IMR-90 (cell line): ENCODE measurements around the gene C3orf70. TPM values are rescaled to one million over a fixed set of nuclear protein-coding genes. Genes with fewer than 3 reads are reported as not detected.

Experiments
- ATAC-seq: fragments of 200-7000 bp; cut with Tn5 transposase; 2 replicates; pipeline ENCODE4 v1.9.1; 2020; ENCODE audit warnings: low read depth, mild to moderate bottlenecking, moderate library complexity
- BruUV-seq: library from RNA; stranded (reverse); fragments of 400-500 nt; replicated peaks from 2 replicates; lab custom pipeline; 2021; lab: Mats Ljungman, UMichigan
- CTCF ChIA-PET: fragments of 300-600 bp; formaldehyde crosslinking; extraction: SDS; loops from one replicate; lab custom pipeline; 2021; ENCODE audit warnings: antibody characterized with exemption; lab: Yijun Ruan, JAX
- POLR2A ChIA-PET: fragments of 300-600 bp; sonication (Branson Sonifier 250); formaldehyde crosslinking; loops from one replicate; lab custom pipeline; 2022; ENCODE audit warnings: antibody characterized with exemption; ENCODE audit not compliant: unreplicated experiment; lab: Charles Lee
- DNase-seq: peaks from one replicate; pipeline ENCODE4 v3.0.0; 2013
- H2AFZ ChIP-seq: replicated peaks from 2 replicates; pipeline ENCODE3; 2013; ENCODE audit warnings: low read length, mild to moderate bottlenecking; ENCODE audit not compliant: poor library complexity
- H2AK5ac ChIP-seq: 2 replicates; pipeline ENCODE4 v1.6.1; 2013; ENCODE audit warnings: low read depth, low read length, inconsistent platforms
- H2AK9ac ChIP-seq: replicated peaks from 2 replicates; pipeline ENCODE3; 2013; ENCODE audit warnings: mild to moderate bottlenecking, low read depth, low read length, moderate library complexity; ENCODE audit not compliant: poor library complexity
- H2BK120ac ChIP-seq: 2 replicates; pipeline ENCODE4 v1.6.1; 2013; ENCODE audit warnings: low read depth, low read length, inconsistent platforms
- H2BK15ac ChIP-seq: 3 replicates; pipeline ENCODE4 v1.6.1; 2013; ENCODE audit warnings: low read depth, low read length, inconsistent platforms
- H2BK20ac ChIP-seq: 2 replicates; pipeline ENCODE4 v1.6.1; 2013; ENCODE audit warnings: low read depth, mild to moderate bottlenecking, inconsistent platforms, low read length, moderate library complexity
- H2BK5ac ChIP-seq: 2 replicates; pipeline ENCODE4 v1.6.1; 2013; ENCODE audit warnings: mild to moderate bottlenecking, low read depth, low read length, inconsistent platforms; ENCODE audit not compliant: poor library complexity, severe bottlenecking
- H3K14ac ChIP-seq: replicated peaks from 2 replicates; pipeline ENCODE4 v1.6.1; 2013; ENCODE audit warnings: low read depth, low read length, inconsistent platforms
- H3K18ac ChIP-seq: 2 replicates; pipeline ENCODE4 v1.6.1; 2013; ENCODE audit warnings: low read depth, low read length, control low read depth
- H3K23ac ChIP-seq: 2 replicates; pipeline ENCODE4 v1.6.1; 2013; ENCODE audit warnings: low read depth, low read length, inconsistent platforms
- H3K27ac ChIP-seq: 2 replicates; pipeline ENCODE4 v1.5.1; 2013; ENCODE audit warnings: mild to moderate bottlenecking, control low read depth, low read length; ENCODE audit not compliant: insufficient read depth
- H3K27me3 ChIP-seq: 2 replicates; pipeline ENCODE4 v1.6.1; 2013; ENCODE audit warnings: low read length; ENCODE audit not compliant: control insufficient read depth, insufficient read depth
- H3K36me3 ChIP-seq: 2 replicates; pipeline ENCODE4 v1.6.1; 2013; ENCODE audit warnings: low read length, mixed read lengths; ENCODE audit not compliant: control insufficient read depth, insufficient read depth
- H3K4ac ChIP-seq: 2 replicates; pipeline ENCODE4 v1.6.1; 2013; ENCODE audit warnings: low read depth, low read length, inconsistent platforms
- H3K4me1 ChIP-seq: 2 replicates; pipeline ENCODE4 v1.6.1; 2013; ENCODE audit warnings: low read length, mixed read lengths; ENCODE audit not compliant: control insufficient read depth, insufficient read depth
- H3K4me2 ChIP-seq: 2 replicates; pipeline ENCODE4 v1.6.1; 2013; ENCODE audit warnings: low read depth, mild to moderate bottlenecking, control low read depth, low read length, moderate library complexity
- H3K4me3 ChIP-seq: 2 replicates; pipeline ENCODE4 v1.5.1; 2013; ENCODE audit warnings: low read depth, mild to moderate bottlenecking, control low read depth, low read length, moderate library complexity; ENCODE audit not compliant: insufficient read depth
- H3K56ac ChIP-seq: 2 replicates; pipeline ENCODE4 v1.6.1; 2013; ENCODE audit warnings: low read length, inconsistent platforms; ENCODE audit not compliant: insufficient read depth; ENCODE audit errors: extremely low read depth
- H3K79me1 ChIP-seq, 2 experiments: 2 replicates each; pipeline ENCODE4 v1.6.1; 2013; ENCODE audit warnings: low read length in 2 of 2, inconsistent platforms in 1 of 2, low read depth in 1 of 2
- H3K9ac ChIP-seq: 2 replicates; pipeline ENCODE4 v1.6.1; 2013; ENCODE audit warnings: low read depth, low read length, control low read depth
- H3K9me1 ChIP-seq: 2 replicates; pipeline ENCODE4 v1.6.1; 2013; ENCODE audit warnings: low read length, inconsistent platforms; ENCODE audit not compliant: insufficient read depth
- H3K9me3 ChIP-seq: 2 replicates; pipeline ENCODE4 v1.6.1; 2013; ENCODE audit warnings: low read length; ENCODE audit not compliant: control insufficient read depth, insufficient read depth
- H4K20me1 ChIP-seq: 2 replicates; pipeline ENCODE4 v1.6.1; 2013; ENCODE audit warnings: low read length, inconsistent platforms; ENCODE audit not compliant: insufficient read depth
- H4K5ac ChIP-seq: 2 replicates; pipeline ENCODE4 v1.6.1; 2013; ENCODE audit warnings: mild to moderate bottlenecking, low read depth, low read length, control low read depth
- H4K8ac ChIP-seq, 2 experiments: 2 replicates each; pipeline ENCODE4 v1.6.1; 2013; ENCODE audit warnings: low read depth in 2 of 2, low read length in 2 of 2, control low read depth in 1 of 2, inconsistent platforms in 1 of 2
- H4K91ac ChIP-seq: 2 replicates; pipeline ENCODE4 v1.6.1; 2013; ENCODE audit warnings: low read depth, low read length, inconsistent platforms; ENCODE audit not compliant: insufficient read depth
- CEBPB ChIP-seq: IDR thresholded peaks from 2 replicates; pipeline ENCODE4 v1.6.1; 2012; ENCODE audit warnings: low read depth, low read length, improper control_type of control experiment
- CHD1 ChIP-seq: IDR thresholded peaks from 2 replicates; pipeline ENCODE4 v1.6.1; 2012; ENCODE audit warnings: low read depth, low read length, improper control_type of control experiment
- ELK1 ChIP-seq: fragments of 150-350 bp; IDR thresholded peaks from 2 replicates; pipeline ENCODE4 v1.6.1; 2016; ENCODE audit warnings: low read depth, mild to moderate bottlenecking, low read length, moderate library complexity, borderline replicate concordance
- FOS ChIP-seq: fragments of 150-350 bp; IDR thresholded peaks from 2 replicates; pipeline ENCODE4 v1.6.1; 2016; ENCODE audit warnings: low read depth, low read length
- MXI1 ChIP-seq: IDR thresholded peaks from 2 replicates; pipeline ENCODE4 v1.6.1; 2012; ENCODE audit warnings: low read depth, mild to moderate bottlenecking, low read length, moderate library complexity, borderline replicate concordance
- RFX5 ChIP-seq: IDR thresholded peaks from 2 replicates; pipeline ENCODE4 v1.8.0; 2012; ENCODE audit warnings: low read depth, mild to moderate bottlenecking, low read length, moderate library complexity
- SMC3 ChIP-seq: fragments of 150-350 bp; IDR thresholded peaks from 2 replicates; pipeline ENCODE4 v1.6.1; 2016; ENCODE audit warnings: low read depth, mild to moderate bottlenecking, antibody characterized with exemption, low read length, moderate library complexity
- dilution Hi-C: fragments of 300-500 bp; cut with HindIII; formaldehyde crosslinking; loops from one replicate; pipeline ENCODE4 v1.14.3; 2018; ENCODE audit warnings: low sequenced_read_pairs; ENCODE audit not compliant: unreplicated experiment
- in situ Hi-C: fragments of 300-500 bp; cut with MboI; formaldehyde crosslinking; loops from 3 replicates; pipeline ENCODE4 v1.14.3; 2019; ENCODE audit warnings: low sequenced_read_pairs, inconsistent platforms, mixed read lengths
- intact Hi-C: fragments of 100-400 bp; cut with micrococcal nuclease; formaldehyde crosslinking; loops from 2 replicates; pipeline ENCODE4 v1.10.0; 2022
- polyA plus RNA-seq, 3 experiments: library from polyadenylated mRNA; depleted of rRNA; stranded (reverse); fragments of >200 nt; gene quantifications; 2 replicates each; pipeline ENCODE4 v1.2.3, GENCODE V29; 2012; ENCODE audit warnings: low replicate concordance in 1 of 3
- total RNA-seq: library from RNA; depleted of rRNA; stranded (reverse); fragments of >200 nt; gene quantifications from 2 replicates; pipeline ENCODE4 v1.2.3, GENCODE V29; 2012

Gene C3orf70
- total and polyA plus RNA-seq, 2 of the 4 experiments (the other 2 are of a cell fraction) = 0.96 to 1.8 TPM

GRCh38 chr3:185134509-185134908 is 18.4 kb downstream of the C3orf70 start:
- Histone ChIP-seq H2AFZ (no peak overlapping the region), H3K18ac (no peak overlapping the region), H3K56ac (no peak overlapping the region), H3K79me1 (no peaks in the 10 kb centered on the region), H3K14ac (no peak overlapping the region), H3K27me3 (0 out of 2 replicates have a peak, but pooled peaks cover 2% of the 10 kb centered on the region), H4K91ac (no peak overlapping the region), H2BK5ac (no peak overlapping the region), H3K4me1 (no peaks in the 10 kb centered on the region), H2BK120ac (no peak overlapping the region), H4K8ac (no peak overlapping the region), H2AK5ac (no peak overlapping the region), H2BK15ac (no peak overlapping the region), H3K9me1 (no peaks in the 10 kb centered on the region), H3K4ac (no peak overlapping the region), H3K27ac (no peak overlapping the region), H4K5ac (no peak overlapping the region), H4K20me1 (no peaks in the 10 kb centered on the region), H2BK20ac (no peak overlapping the region), H3K4me2 (no peak overlapping the region), H3K9me3 (no peaks in the 10 kb centered on the region), H3K36me3 (no peaks in the 10 kb centered on the region), H3K9ac (no peak overlapping the region), H3K23ac (no peak overlapping the region), H3K4me3 (no peak overlapping the region), H2AK9ac (no peak overlapping the region)
- in situ Hi-C loops = no loop called here
- ChIA-PET POLR2A (no interaction called here), CTCF (no interaction called here)
- TF ChIP-seq CHD1 = no peak
- no peak for TF ChIP-seq MXI1
- TF ChIP-seq SMC3 = no peak
- TF ChIP-seq ELK1 = no peak
- no peak for TF ChIP-seq CEBPB
- TF ChIP-seq FOS = no peak
- no peak for TF ChIP-seq RFX5
- intact Hi-C loops = no loop called here
- no TSS peak for BruUV-seq
- dilution Hi-C loops = no loop called here
- DNase-seq (no peak), ATAC-seq (no peak)
